ENCODE results near the gene RAB2B.
"Not testable (repeated sequence)": the region's sequence is repeated elsewhere in the genome, so short reads cannot be mapped to it uniquely, and the experiment has no call there.

Gene RAB2B

DNA sequence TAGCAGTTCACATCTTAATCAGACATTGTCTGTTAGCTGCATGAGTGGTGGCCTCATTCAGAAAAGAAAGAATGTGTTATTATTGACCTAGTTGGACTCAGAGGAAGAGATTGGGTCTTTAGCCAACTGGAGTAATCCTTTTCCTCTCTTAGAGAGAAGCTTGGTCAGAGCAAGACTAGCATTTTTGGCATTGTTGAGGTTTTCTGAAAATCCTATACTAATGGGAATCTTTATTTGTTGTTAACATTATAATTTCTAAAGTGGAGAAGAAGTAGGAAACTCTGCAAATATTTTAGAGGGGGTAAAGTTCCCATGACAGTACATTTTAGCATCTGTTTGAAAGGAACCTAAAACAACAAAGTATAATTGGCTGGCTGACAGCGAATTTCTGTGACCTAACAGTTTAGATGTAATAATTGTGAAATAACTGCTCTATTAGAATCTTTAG is 9.9 kb upstream of the RAB2B start:
- no peak for DNase-seq

DNA sequence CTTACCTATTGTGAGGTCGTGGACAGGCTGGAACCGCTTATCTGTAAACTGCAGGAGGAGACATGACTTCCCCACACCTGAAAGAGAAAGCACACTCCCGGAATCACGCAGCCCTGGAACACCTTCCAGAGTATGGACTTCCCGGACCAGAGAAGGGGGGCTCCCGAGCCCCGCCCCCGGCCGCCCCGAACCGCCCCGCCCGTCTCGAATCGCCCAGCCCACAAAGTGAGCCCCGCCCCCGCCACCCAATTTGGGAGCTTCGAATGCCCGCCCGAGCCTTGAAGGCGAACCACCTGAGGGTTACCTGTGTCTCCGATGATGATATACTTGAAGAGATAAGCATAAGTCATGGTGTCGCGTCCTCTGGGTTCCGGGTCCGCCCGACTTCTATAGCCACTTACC is 235 bp downstream of the RAB2B start:
- no peak for DNase-seq

DNA sequence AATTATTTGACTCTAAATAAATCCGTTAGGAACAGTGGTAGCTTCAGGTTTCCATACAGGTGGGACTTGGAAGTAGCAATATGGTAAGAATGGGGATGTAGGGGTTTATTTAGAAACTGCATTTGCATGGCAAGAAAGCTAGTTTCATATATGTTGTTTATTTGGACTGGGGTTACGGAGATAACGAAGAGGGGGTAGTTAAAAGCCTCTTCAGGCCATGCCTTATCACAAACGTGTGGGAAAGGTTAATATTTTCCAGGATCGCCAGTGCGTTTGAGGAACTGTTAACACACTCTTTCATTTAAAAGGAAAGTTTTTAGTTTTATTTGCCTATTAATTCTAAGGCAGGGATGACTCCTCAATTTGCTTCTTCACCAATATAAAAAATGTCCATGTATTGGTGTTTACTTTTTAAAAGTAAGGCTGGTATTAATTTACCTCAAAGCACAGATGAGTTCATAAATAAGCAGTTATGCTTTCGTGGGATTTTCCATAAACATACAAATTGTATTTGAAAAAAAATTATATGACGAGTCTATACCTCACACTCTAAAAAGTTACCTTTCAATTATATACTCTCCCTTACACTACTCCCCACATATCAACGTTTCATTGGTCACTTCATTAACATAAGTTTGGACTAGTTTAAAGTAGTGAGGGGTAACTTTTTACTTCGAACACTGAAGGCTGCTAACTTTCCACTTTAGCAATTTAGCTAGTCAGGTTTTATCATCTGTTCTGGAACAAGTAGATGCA is 814 bp downstream of the RAB2B start:
- DNase-seq, result no peak

DNA sequence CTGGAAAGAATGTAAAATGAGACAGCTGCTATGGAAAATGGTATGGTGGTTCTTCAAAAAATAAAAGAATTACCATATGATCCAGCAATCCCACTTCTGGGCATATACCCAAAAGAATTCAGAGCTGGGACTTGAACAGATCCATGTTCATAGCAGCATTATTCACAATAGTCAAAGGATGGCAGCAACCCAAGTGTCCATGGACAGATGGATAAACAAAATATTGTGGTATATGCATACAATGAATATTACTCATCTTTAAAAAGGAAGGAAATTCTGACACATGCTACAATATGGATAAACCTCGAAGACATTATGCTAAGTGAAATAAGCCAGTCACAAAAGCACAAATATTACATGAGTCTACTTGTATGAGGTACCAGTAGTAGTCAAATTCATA is 9.1 kb downstream of the RAB2B start:
- DNase-seq, result no peak

DNA sequence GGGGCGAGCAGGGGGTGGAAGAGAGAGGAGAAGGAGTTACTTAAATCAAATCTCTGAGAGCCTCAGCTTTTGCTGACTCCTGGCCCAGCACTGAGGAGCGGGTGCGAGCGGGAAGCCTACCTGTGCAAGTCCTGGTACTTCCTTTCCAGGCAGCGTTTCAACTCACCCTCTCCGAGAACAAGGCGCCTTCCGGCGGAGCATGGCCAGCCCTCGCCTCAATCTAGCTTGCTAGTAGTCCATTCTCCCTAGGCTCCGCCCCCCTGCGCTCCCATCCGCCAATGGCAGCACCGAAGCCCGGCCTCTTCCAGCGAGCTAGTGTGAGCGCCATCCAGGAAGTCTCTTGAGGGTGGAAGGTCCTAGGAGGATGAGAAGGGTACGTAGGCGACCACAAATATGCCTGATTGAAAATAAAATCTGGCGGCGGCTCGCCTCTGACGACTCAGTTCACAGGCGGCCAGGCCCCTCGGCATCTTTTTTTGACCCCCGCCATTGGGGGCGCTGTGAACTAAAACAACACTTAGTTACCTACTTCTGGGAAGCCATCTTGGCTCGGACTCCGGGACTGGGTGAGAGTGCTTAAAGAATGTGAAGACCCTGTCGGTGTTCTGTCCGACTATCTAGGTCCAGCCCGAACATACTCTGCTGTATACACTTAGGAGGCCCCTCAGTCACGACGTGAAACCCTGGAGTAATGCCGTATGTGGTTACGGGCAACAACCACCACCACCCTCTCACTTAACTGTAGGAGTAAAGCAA is 20.7 kb downstream of the RAB2B start, which contains the start of gene CHD8:
Gene CHD8, minus strand, starts transcription at position 212 of the 756 bp plus-strand sequence. CDS start 24,480 bp downstream, outside the sequence.
- peak; percentile 100 for DNase-seq

DNA sequence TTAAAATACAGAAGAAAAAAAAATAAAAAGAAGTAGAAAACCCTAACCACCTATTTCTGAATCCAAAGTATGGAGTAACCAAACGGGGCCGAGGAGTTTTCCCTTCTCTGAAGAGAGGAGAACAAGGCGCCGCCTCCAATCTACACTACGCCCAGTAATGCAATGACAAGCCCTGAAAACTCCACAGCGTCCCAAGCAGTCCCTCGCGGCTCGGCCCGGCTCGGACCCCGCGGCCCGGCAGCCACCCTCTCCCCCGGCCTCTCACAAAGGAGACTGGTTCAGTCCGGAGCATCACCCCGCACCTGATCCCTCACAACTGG is 21.2 kb downstream of the RAB2B start:
- DNase-seq, result peak; percentile 39

DNA sequence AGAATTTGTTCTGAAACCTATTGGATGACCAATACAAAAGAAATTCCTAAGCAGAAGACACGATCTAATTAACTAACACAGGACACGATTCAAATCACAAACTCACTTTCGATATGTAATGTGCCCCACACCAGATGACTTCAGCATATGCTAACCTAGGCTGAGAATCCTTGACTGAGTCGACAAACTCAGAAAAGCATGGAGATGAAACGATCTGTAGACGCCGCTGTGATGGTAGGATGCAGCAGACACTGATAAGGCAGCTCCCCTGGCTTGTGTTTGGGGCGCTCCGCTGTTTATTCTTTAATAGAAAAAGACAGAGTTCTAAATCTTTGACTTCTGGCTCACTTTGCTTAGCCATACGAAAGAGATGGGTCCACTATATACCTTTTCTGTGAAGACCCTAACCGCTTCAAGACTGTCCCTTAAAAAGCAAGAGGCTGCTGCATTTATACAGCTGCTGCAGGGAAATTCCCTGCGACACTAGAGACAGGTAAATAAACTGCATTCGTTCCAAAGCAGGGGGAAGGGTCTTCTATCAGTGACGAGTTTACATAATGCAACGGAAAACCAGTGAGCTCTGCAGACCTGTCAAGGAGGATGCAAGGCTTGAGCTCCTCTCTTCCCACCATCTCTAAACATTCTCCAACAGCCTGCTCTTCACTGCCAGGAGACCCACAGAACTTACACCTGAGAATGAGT is 21.8 kb downstream of the RAB2B start:
- DNase-seq, result no peak

DNA sequence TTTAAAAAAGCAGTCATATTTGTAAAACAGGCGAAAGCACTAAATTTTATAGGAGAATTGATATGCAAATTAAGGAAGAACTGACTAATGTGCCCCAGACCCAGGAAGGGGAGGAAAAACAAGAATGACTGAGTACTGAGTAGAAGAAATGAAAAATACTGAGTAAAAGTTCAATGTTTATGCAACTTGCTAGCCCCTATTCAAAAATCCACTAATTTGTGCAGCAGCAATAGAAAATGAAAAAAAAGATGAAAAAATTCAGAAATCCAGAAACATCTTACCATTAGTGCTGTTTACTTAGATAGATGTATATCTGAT is 26.9 kb downstream of the RAB2B start:
- no peak for DNase-seq

DNA sequence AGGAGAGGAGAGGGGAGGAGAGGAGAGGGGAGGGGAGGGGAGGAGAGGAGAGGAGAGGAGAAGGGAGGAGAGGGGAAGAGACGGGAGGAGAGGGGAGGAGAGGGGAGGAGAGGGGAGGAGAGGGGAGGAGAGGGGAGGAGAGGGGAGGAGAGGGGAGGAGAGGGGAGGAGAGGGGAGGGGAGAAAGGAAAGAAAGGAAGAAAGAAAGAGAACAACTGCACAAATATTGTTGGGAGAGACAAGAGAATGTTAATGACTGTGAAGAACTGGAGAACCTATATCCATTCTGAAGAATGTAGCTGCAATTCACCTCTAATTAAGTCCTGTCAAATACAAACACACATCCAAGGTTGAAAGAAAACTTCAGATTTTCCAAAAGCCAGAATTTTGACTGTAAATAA is 34.1 kb downstream of the RAB2B start:
- not testable (repeated sequence) for DNase-seq

DNA sequence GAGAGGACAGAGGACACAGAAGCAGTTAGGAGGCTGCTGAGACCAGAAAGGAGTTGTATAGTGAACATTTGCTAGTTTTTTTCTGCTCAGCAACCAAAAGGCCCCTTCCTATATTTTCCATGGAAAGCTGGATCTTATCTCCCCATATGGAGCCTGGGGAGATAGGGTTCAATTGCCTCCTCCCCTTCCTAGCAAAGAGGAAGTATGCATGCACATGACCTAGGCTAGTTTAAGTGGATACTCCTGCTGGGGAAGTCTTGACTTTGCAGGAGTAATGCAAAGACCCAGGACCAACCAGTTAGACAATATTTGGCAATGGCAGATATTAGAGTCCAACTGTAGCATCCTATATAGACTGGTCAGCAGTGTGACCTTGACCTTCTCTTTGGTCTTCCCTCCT is 35.9 kb downstream of the RAB2B start:
- peak; percentile 54 for DNase-seq

DNA sequence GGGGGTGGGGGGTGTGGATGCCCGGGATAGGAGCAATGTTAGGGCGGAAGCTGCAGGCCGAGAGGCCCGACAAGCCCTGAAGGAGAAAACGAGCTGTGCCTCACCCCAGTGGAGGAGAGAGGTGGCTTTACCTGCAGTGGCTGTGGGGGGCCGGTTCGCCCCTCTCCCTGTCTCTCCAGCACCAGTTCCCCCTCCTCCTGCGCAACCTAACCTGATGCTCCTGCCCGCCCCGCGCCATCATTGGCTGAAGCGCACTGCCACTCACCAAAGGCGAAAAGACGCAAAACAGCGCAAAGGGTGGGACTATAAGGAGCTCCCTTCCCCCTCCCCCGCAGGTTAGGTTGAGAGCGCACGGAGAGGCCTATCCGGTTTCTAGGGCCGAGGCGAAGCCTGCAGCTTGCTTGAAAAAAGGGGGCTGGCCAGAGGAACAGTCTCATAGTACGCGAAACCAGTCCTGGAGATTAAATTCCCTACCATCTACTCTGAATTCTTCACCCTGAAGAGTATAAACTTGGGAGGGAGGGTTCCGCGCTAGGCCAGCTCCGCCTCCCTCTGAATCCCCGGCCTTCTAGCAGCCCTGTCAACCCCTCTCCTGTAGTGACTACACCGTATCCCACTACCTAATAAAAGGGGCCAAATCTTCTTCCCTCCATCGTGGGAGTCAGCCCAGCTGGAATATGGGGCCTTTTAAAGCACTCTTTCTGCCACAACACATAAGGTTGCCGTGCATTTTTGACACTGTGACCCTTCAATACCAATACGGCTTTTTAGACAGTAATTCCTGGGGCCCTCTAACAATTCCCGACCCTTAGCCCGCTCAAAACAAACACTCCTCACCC is 39.5 kb downstream of the RAB2B start:
- DNase-seq, result peak; percentile 99

DNA sequence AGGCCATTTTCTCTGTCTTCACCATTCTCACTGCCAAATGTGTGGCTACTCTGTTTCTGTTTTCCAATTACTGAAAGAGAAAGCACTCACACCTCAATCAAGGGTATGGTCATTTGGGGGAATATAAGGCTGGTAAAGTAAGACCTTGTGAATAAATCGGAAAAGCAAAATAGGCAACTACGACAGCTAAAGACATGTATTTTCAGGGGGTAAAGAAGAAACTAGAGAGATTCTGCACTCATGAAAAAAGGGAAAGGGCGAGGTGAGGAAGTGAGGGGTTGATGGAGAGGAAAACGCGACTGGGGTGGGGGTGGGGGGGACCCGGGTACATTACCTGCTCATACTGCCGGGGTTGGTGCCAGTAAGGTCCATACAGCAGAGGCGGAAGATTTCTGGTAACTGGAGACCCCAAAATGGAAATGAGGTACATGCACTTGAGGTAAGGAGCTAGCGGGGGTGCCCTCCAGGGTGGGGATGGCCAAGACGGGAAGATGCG is 40.1 kb downstream of the RAB2B start:
- DNase-seq, result peak; percentile 18

DNA sequence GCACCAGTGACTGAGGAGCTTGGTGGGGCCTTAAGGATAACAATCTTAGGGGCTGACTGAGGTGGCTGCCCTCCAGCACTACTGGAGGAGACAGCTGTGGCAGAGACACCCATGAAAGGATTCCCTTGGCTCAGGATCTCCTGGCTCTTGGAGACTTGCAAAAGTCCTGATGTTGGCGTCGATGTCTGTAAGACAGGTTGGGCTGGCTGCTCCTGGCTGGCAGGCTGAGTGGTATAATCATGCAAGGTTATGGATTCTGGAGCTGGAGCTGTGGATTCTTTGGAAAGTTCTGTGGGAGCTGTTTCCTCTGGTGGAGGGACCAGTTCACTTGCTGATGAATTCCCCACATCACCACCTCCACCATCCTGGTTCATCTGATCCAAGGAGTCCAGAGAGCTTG is 45.6 kb downstream of the RAB2B start:
- DNase-seq, result no peak

DNA sequence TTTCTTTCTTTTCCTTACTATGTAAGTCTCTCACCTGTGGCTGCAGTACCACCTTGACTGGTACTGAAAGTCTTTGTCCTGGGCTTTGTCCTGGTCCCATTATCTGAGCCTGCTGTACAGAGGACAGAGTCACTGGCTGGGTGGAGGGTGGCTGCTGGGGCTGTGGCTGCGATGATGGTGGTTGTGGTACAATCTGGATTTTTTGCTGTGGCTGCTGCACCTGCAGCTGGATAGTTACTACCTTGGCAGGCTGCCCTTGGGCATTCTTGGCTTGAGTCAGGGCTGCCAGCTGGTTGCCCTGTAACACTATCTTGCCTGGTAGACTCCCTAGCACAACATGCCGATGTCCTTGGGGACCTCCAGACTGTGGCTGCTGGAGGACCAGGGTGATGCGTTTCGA is 47.8 kb downstream of the RAB2B start:
- DNase-seq, result no peak

DNA sequence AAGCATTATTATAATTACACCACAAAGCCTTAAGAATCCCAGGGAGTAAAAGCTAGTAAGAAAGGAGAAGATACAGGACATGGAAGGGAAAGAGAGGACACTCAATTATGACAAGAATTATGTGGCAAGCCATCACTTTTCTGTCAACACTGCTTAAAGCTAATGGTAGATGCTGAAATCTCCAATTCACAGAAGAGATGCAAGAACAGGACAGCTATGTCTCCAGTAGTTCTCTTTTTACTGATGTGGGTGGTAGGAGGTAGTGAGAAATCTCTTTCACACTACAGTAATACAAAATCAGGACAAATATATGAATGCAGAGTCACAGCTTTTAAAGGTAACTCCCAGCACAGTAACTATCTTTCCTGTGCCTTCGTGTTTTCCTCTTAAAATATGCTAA is 50.1 kb downstream of the RAB2B start:
- peak; percentile 67 for DNase-seq

DNA sequence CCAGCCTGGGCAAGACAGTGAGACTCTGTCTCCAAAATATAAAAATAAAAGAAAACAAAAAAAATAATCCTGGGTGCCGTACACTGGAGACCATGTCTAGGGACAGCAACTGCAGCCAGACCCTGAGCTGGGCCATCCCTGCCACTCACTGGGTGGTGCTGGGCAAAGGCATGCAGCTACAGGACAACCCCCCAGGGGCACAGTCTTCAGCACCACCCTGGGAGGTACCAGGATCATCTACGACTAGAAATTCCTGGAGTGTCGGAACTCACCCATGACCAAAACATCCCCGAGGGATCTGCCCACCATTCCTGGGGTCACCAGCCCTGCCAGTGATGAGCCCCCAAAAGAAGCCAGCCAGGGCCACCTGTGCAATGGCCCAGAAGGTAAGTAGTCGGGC is 57.2 kb downstream of the RAB2B start:
- no peak for DNase-seq

DNA sequence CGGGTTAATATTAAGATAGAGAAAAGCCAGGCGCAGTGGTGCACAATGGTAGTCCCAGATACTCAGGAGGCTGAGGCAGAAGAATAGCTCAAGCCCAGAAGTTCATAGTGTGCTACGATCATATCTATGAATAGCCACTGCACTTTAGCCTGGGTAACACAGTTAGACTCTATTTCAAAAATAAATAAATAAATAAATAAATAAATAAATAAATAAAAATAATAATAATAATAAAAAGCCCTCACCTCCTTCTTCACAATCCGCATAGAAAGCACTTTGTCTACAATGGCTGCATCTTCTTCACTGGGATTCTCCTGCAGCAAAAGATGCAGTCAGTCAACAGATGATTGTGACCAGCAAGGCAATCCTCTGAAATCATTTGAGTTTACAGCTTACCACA is 61.4 kb downstream of the RAB2B start:
- no peak for DNase-seq

DNA sequence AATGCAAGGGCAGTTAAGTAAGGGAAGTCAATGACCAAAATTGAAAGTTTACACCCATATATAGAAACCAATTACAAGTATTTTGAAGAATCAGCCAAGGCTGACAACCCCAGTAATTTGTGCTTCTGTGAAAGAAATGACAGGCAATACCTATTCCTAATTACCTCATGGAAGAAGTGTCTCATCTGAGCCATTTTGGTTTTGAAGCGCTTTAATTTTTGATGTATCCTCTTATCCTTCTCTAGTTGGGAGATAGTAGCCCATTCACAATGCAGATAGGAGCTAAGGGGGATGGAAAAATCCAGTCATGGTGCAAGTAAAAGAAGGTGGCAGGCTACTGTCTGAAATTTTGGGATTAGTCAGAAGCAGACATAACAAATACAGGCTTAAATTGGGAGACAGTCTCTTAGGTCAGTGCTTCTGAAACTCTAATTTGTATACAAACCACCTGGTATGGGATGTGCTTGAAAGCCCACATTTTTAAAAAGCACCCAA is 62.6 kb downstream of the RAB2B start:
- DNase-seq, result no peak
